GM18951 (cell line): ENCODE results near the gene TDRD12.
"Not testable (repeated sequence)": the region's sequence is repeated elsewhere in the genome, so short reads cannot be mapped to it uniquely, and the experiment has no call there.

Experiments
- POLR2A ChIP-seq: IDR thresholded peaks from 4 replicates; pipeline ENCODE4 v1.6.1; 2011; ENCODE audit warnings: mild to moderate bottlenecking; ENCODE audit not compliant: insufficient read length, insufficient read depth; ENCODE audit errors: extremely low read depth
- in situ Hi-C: fragments of 300-500 bp; cut with MboI; formaldehyde crosslinking; loops from one replicate; pipeline ENCODE4 v1.12.0; 2022; ENCODE audit warnings: low sequenced_read_pairs, mixed read lengths, inconsistent platforms; ENCODE audit not compliant: unreplicated experiment

Gene TDRD12

DNA sequence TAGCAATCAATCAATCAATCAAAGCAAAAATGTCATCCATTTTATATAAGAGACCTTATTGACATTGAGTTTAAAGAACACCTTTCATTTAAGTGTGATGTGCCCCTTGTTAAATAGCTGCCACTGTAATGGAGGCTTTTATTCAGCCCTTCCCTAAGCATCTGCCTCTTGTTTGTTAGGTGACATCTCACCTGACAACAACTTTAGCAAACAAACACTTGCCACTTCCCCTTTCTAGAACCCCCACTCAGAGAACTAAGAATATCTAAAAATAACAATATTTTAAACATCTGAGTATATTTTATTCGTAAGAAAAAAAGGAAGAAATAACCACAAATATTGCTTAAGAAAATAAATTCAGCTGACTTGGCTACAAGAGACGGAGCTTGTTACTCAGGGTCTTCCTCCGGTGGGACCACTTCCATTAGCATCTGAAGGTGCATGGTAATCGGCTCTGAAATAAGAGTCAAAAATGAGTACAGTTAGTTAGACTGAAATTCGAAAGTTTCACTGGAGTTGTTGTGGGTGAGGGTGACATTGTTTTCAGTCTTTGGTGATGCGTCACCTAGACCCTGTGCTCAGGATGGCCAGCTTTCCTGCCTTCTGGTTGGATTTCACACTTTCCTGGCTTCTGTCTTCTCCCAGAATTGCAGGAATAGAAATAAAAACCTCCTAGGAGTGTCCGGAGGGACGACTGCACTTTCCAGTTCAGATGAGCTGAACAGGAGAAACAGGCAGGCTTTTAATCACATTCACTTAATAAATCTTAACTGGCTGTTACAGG is 110.9 kb downstream of the TDRD12 start:
- no peak for TF ChIP-seq POLR2A
- in situ Hi-C loops, result no loop called here

- in situ Hi-C loops, result no loop called here
- TF ChIP-seq POLR2A, result no peak
These were observed 112.0 kb downstream of the TDRD12 start for GRCh38 chr19:32831611-32832010.

DNA sequence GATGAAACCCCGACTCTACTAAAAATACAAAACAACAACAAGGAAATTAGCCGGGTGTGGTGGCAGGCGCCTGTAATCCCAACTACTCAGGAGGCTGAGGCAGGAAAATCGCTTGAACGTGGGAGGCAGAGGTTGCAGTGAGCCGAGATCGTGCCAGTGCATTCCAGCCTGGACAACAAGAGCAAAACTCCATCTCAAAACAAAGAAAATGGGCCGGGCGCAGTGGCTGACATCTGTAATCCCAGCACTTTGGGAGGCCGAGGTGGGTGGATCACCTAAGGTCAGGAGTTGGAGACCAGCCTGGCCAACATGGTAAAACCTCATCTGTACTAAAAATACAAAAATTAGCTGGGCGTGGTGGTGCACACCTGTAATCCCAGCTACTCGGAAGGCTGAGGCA is 112.5 kb downstream of the TDRD12 start:
- in situ Hi-C loops, result not testable (repeated sequence)

DNA sequence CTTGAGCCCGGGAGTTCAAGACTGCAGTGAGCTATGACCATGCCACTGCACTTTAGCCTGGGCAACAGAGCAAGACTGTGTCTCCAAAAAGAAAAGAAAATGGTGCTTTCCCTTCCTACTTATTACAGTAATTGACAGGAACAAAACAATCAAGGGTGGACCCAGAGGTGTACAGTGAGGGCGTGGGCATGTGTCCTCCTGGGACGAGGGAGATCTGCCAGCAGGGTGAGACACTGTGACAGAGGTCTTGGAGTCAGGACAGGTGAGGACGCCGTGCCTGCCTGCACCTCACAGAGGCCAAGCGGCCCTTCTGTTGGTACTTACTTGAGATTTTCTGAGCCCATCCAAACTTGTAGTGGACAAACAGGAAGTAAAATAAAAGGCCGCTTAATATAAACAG is 113.3 kb downstream of the TDRD12 start:
- in situ Hi-C loops, result not testable (repeated sequence)

DNA sequence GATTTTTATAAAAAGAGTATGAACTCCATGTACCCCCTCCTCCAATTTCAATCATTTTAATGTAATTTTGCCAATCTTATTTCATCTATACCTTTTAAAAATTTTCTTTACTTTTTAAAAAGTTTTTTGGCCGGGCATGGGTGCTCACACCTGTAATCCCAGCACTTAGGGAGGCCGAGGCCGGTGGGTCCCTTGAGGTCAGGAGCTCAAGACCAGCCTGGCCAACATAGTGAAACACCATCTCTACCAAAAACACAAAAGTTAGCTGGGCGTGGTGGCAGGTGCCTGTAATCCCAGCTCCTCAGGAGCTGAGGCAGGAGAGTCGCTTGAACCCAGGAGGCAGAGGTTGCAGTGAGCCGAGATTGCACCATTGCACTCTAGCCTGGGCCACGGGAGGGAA is 113.8 kb downstream of the TDRD12 start:
- in situ Hi-C loops, result not testable (repeated sequence)

DNA sequence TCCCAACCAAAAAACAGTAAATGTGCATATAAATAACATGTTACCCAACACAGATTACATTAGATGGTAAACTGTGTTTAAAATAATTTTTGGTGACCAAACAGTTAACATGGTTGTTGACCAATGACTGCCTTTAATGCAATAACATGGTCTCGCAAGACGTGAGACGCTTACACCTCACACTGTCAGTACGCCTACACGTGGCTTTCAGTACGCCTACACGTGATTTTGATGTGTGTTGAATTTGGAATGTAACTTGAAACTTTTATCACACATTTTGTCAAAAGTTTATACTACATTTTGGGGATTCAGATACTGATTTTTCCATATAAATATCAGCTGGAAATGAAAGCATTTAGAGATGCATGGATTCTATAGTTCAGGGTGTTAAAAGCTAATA is 118.0 kb downstream of the TDRD12 start:
- in situ Hi-C loops, result no loop called here
- no peak for TF ChIP-seq POLR2A

DNA sequence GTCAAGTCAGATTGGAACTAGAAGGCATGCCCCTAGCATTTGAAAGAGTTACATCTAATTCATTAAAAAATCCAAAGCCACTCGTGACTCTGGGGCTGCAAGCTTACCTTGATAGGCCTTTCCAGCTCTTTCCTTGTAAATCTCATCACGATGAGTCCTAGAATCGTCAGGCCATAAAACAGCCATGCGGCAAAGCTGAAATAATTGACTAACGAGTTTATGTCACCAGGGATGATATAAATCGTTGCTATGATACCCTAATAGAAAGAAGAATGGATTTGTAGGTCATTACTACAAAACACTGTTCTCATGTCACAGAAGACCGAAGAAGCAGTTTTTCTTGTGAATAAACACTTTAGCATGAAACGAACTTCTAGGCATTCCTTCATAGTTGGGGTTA is 122.5 kb downstream of the TDRD12 start:
- in situ Hi-C loops, result no loop called here
- TF ChIP-seq POLR2A, result no peak

- no peak for TF ChIP-seq POLR2A
- in situ Hi-C loops, result no loop called here
These were observed 124.2 kb downstream of the TDRD12 start for GRCh38 chr19:32843716-32844245.

DNA sequence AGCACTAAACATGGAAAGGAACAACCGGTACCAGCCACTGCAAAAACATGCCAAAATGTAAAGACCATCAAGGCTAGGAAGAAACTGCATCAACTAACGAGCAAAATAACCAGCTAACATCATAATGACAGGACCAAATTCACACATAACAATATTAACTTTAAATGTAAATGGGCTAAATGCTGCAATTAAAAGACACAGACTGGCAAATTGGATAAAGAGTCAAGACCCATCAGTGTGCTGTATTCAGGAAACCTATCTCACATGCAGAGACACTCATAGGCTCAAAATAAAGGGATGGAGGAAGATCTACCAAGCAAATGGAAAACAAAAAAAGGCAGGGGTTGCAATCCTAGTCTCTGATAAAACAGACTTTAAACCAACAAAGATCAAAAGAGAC is 128.5 kb downstream of the TDRD12 start:
- in situ Hi-C loops, result not testable (repeated sequence)

DNA sequence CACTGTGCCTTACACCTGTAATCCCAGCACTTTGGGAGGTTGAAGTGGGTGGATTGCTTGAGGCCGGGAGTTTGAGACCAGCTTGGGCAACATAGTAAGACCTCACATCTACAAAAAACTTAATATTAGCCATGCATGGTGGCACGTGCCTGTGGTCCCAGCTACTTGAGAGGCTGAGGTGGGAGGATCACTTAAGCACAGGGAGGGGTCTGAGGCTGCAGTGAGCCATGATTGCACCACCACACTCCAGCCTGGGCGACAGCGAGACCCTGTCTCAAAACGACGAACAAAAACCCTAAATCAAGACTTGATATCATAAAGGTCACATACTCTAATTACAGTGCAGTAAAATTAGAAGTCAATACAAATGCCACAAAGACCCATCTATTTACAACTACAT is 132.6 kb downstream of the TDRD12 start:
- in situ Hi-C loops, result no loop called here
- TF ChIP-seq POLR2A, result no peak

- in situ Hi-C loops, result not testable (repeated sequence)
These were observed 137.3 kb downstream of the TDRD12 start for GRCh38 chr19:32856818-32857217.

GRCh38 chr19:32857584-32857983 is 138.0 kb downstream of the TDRD12 start:
- no peak for TF ChIP-seq POLR2A
- in situ Hi-C loops, result no loop called here

- in situ Hi-C loops, result no loop called here
- TF ChIP-seq POLR2A, result no peak
These were observed 138.6 kb downstream of the TDRD12 start for GRCh38 chr19:32858155-32858554.

- no peak for TF ChIP-seq POLR2A
- in situ Hi-C loops, result no loop called here
These were observed 139.0 kb downstream of the TDRD12 start for GRCh38 chr19:32858559-32858958.

- no peak for TF ChIP-seq POLR2A
- in situ Hi-C loops, result no loop called here
These were observed 140.0 kb downstream of the TDRD12 start for GRCh38 chr19:32859591-32859990.

- no peak for TF ChIP-seq POLR2A
- in situ Hi-C loops, result no loop called here
These were observed 142.0 kb downstream of the TDRD12 start for GRCh38 chr19:32861596-32861995.
